ENCODE data around the gene OGDH.

DNA sequence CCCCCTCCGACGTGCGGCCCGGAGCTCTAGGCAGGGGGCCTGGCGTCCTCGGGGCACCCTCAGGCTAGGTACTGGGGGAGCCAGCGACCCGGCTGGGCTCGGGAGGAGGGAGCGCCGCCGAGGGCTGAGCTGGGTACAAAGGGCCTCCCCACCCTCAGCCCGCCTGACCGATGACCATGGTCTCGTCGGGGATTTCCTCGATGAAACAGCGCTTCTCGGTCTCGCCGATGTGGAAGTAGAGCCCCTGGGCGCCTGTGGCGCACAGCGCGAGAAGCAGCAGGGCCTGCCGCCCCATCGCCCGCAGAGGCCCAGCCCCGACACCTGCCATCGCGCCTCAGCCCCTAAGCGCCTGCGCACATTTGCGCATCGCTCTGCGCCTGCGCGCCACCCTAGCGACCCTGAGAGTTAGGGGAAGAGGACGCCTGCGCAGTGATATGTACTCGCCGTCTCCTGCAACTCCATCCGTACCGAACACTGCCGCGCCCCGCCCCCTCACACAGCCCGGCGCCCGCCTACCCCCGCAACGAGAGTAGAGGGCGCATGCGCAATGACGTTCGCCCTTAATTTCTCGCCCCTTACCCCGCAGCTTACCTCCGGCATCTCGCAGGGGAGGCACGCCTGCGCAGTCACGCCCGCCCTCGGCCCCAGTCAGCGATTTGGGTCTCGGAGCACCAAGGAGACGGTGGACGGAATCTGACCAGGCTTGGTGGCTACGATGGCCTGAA lies 24.4 kb upstream of the OGDH start, which contains the start of gene TMED4:
- TF ChIP-seq EZH2 (IDR thresholded peaks at IDR 0.05) (no peak), POLR2AphosphoS5 (IDR thresholded peaks at IDR 0.05; ENCODE audit: borderline replicate concordance, low read depth, low read length) (peak; percentile 96), FOXP2 (optimal IDR thresholded peaks at IDR 0.05; ENCODE audit: control extremely low read depth, extremely low read length, insufficient read depth) (peak; percentile 58)
